Measurements from ENCODE around the gene RUVBL2. TPM values are rescaled to one million over a fixed set of nuclear protein-coding genes. Genes with fewer than 3 reads are reported as not detected.

Gene RUVBL2
- total and polyA plus RNA-seq, 8 donors = 17.0 to 44.9 (median 32.6) TPM

GRCh38 chr19:49057636-49058234 is 64.0 kb downstream of the RUVBL2 start, which contains the start of gene CGB7:
Gene CGB7 (minus strand): TSS chr19:49057749. CDS start chr19:49055375, 2,374 bp downstream.
- FAIRE-seq (no peak), DNase-seq (peak; percentile 64 to 89 (median 82)), ATAC-seq (peak; percentile 80 to 85 (median 85))
- 2 to 4% methylated on average over 32 to 38 of the region's 38 CpGs for WGBS, 2 donors
- TF ChIP-seq CTCF (IDR thresholded peaks at IDR 0.05) = no peak
- Histone ChIP-seq H3K4me1 (peaks cover 0 to 5% (median 0%) of the 10 kb centered on the region in 3 donors), H3K4me3 (peak within 1 kb of the TSS in 3 of 4 donors; percentile 26 to 67 (median 47)), H3K36me3 (no peaks in the 10 kb centered on the region), H3K27ac (no peak within 1 kb of the TSS), H3K27me3 (no peaks in the 10 kb centered on the region), H3K9me3 (no peaks in the 10 kb centered on the region)
- intact Hi-C loops (cut with DNase I) = no loop called here

DNA sequence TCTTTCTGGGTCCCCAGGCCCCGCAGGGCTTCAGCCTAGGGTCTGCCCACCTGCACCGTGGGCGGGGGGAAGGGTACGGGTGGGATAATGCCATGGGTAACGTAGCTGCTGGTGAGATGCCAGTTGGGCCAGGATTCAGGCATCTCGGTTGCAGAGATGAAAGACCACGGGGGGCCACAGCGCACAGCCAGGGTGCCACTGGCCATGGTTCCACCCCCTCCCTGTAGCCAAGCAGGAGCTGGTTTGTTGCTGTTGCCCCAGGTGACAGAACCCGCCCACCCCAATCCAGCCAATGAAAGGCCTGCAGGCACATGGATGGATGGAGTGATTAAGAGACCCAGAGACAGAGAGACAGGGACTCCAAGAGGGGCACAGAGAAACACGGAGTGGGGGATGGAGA is 64.9 kb downstream of the RUVBL2 start:
- no peaks in the 10 kb centered on the region for H3K36me3 ChIP-seq
- DNase-seq (peak in 1 of 6 donors; percentile 47), ATAC-seq (no peak), FAIRE-seq (no peak)
- no peak overlapping the region for H3K27ac ChIP-seq
- WGBS, 2 donors = 42 to 43% methylated on average over 10 of the region's 10 CpGs
- intact Hi-C loops (cut with DNase I) = no loop called here
- no peak overlapping the region for H3K4me3 ChIP-seq
- peaks cover 0 to 5% (median 0%) of the 10 kb centered on the region in 3 donors for H3K4me1 ChIP-seq
- H3K9me3 ChIP-seq = no peaks in the 10 kb centered on the region
- no peaks in the 10 kb centered on the region for H3K27me3 ChIP-seq
- TF ChIP-seq CTCF (IDR thresholded peaks at IDR 0.05) = no peak

DNA sequence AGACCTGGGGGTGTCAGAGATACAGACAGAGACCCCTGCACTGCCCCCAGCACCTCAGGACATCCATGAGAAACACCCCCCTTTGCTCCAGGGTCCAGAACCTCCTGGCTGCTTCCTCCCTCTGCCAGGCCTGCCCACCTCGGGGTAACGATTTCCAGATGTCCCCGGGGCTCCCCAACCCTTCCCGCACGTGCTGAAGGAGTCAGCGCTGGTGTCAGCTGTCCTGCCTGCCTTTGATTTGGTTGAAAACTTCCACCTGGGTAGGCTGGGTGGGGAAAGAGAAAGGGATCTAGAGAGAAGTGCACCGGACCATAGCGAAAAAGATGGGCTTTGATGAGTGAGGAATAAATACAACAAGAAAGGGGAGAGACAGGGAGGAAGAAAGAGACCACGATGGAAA is 65.4 kb downstream of the RUVBL2 start:
- WGBS, 2 donors = 72 to 79% methylated on average over 9 of the region's 9 CpGs
- FAIRE-seq = no peak
- no peaks in the 10 kb centered on the region for H3K27me3 ChIP-seq

DNA sequence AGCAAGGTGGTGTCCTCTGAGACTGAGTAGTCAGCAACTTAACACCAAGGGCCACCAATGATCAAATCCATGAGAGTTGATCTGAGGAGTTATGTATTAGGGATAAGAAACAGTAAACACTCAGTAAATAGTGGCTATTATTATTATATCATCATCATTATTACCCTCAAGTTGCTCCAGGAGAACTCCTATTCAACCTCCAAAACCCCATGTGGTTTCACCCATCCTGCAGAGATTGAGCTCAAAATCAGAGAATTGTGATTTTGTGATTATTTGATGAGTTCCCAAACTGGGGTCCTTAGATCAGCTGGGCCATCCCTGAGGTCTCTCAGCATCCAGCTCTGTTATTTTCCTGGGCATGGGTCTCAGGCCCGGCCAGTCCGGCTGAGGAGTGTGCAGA is 67.3 kb downstream of the RUVBL2 start:
- no peak overlapping the region for H3K27ac ChIP-seq
- WGBS, 2 donors = 92 to 94% methylated on average over 2 of the region's 2 CpGs
- FAIRE-seq = no peak
- no peaks in the 10 kb centered on the region for H3K36me3 ChIP-seq
- no peaks in the 10 kb centered on the region for H3K9me3 ChIP-seq
- no peak for TF ChIP-seq CTCF (IDR thresholded peaks at IDR 0.05)
- intact Hi-C loops (cut with DNase I) = no loop called here
- H3K27me3 ChIP-seq = no peaks in the 10 kb centered on the region
- peaks cover 0 to 5% (median 0%) of the 10 kb centered on the region in 3 donors for H3K4me1 ChIP-seq
- no peak overlapping the region for H3K4me3 ChIP-seq
- DNase-seq = no peak
- ATAC-seq = no peak

More for the DNA sequence above, 65.4 kb downstream of the RUVBL2 start:
- Histone ChIP-seq H3K36me3 (no peaks in the 10 kb centered on the region), H3K4me3 (no peak overlapping the region), H3K9me3 (no peaks in the 10 kb centered on the region), H3K27ac (no peak overlapping the region), H3K4me1 (peaks cover 0 to 5% (median 0%) of the 10 kb centered on the region in 3 donors)
- DNase-seq (no peak), ATAC-seq (no peak)
- intact Hi-C loops (cut with DNase I) = no loop called here
- TF ChIP-seq CTCF (IDR thresholded peaks at IDR 0.05) = no peak

DNA sequence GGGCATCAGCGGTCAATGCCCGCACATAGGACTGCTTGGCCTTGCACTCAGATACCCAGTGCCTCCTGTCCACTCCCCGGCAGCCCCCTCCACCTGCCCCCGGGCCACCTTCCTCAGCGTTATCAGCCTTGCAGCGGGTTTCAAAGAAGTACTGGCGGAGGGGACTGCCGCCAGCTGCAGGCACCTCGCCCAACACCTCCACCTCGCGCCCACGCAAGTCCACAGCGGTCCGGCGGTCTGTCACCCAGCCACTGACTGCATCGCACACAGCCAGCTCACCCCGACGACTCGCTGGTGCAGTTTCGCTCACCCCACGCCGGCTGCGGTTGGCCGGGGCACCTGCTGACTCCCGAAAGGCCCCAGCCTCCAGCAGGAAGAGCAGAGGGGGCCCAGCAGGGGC is 67.8 kb downstream of the RUVBL2 start:
- DNase-seq (peak in 1 of 6 donors; percentile 59), FAIRE-seq (no peak), ATAC-seq (no peak)
- intact Hi-C loops (cut with DNase I) = no loop called here
- TF ChIP-seq CTCF (IDR thresholded peaks at IDR 0.05) = no peak
- WGBS, 2 donors = 59 to 77% methylated on average over 25 of the region's 25 CpGs
- Histone ChIP-seq H3K4me3 (no peak overlapping the region), H3K36me3 (no peaks in the 10 kb centered on the region), H3K27ac (no peak overlapping the region), H3K27me3 (no peaks in the 10 kb centered on the region), H3K9me3 (no peaks in the 10 kb centered on the region), H3K4me1 (peaks cover 0 to 5% (median 0%) of the 10 kb centered on the region in 3 donors)
